Testis (tissue), 2 donors: ENCODE measurements around the gene ABHD4.

Experiments
- CTCF ChIP-seq, 3 experiments: fragments of 450-650 bp in 2 of 3; fragments of 200-600 bp in 1 of 3; sonication (generic) in 1 of 3; IDR thresholded peaks; one replicate each; pipeline ENCODE4 v1.5.1; 2016 to 2019; ENCODE audit warnings: antibody characterized with exemption in 3 of 3, mild to moderate bottlenecking in 2 of 3, moderate library complexity in 1 of 3
- POLR2A ChIP-seq: fragments of 450-650 bp; IDR thresholded peaks from one replicate; pipeline ENCODE4 v1.6.1; 2017; ENCODE audit warnings: antibody characterized with exemption, mild to moderate bottlenecking, moderate library complexity

GRCh38 chr14:22613736-22614239 lies 15.7 kb downstream of the ABHD4 start:
- TF ChIP-seq CTCF (IDR thresholded peaks at IDR 0.05) (no peak), POLR2A (no peak)
